ENCODE data around the gene OR8A1.

Gene OR8A1

DNA sequence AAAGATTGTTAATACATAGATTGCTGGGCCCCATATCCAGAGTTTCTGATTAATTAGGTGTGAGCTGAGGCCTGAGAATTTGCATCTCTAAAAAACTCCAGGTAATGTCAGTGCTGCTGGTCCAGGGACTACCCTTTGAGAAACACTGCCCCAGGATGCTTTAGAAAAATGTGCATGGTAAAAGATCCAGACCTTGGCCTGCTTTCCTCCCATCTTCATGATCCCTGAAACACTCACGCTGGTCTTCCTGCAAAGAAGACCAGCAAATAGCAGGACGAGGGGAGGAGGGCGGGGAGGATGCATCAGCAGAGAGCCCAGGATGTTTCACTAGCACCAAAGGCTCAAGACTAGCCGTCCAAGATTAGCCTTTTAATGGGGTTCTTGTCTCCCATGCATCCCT lies at the start of gene OR8A1:
Gene OR8A1, plus strand, starts transcription at position 301 of the 400 bp plus-strand sequence. CDS start 123 bp downstream, outside the sequence.
- WGBS (ENCODE audit: insufficient coverage, insufficient read length) = no CpG with 5 or more reads among the region's 4 CpGs
- H3K27me3 ChIP-seq (ENCODE audit: control insufficient read depth, insufficient read depth, low read length) = no peaks in the 10 kb centered on the region
- H3K4me1 ChIP-seq (ENCODE audit: control insufficient read depth, insufficient read depth, low read length) = no peaks in the 10 kb centered on the region
- no peak within 1 kb of the TSS for H3K27ac ChIP-seq (ENCODE audit: low read length)
- DNase-seq (ENCODE audit: low read depth, low spot score) = no peak
- no peak within 1 kb of the TSS for H3K4me3 ChIP-seq (ENCODE audit: low read length)
- H3K9me3 ChIP-seq (ENCODE audit: control insufficient read depth, insufficient read depth, low read length) = no peaks in the 10 kb centered on the region
- no peaks in the 10 kb centered on the region for H3K36me3 ChIP-seq (ENCODE audit: control insufficient read depth, insufficient read depth, low read length)

DNA sequence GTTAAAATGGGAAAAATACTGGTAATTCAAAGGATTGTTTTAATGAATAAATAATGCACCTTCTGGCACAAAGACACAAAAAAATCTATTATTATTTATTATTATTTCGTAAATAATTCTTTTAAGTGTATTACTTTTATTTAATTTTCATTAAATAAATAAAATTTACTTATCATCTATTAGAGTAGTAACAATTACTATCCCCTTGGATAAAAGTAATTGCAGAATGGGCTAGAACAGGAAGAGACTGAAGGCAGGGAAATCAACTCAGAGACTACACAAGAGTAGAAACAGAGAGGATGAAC lies 49.3 kb upstream of the OR8A1 start:
- WGBS (ENCODE audit: insufficient coverage, insufficient read length) = no CpG with 5 or more reads among the region's 1 CpG
- H3K9me3 ChIP-seq (ENCODE audit: control insufficient read depth, insufficient read depth, low read length) = no peaks in the 10 kb centered on the region

DNA sequence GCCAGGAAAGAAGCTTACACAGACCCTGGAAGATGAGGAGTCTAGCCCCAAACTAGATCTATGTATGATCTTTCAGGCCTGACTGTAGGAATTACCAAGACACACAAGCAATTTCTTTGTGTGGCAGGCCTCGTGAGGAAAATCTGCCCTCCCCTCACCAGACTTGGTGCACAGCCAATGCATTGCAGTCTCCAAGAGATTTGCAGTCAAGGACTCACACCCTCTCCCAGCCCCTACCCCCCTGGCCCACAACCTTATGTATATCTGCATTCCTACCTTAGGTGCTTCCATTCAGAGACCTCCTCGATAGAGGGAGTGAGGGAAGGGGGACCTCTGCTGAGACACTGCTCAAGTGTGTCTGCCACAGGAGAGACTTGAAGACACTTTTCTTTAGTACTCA lies 36.2 kb upstream of the OR8A1 start:
- WGBS (ENCODE audit: insufficient coverage, insufficient read length) = no CpG with 5 or more reads among the region's 2 CpGs
- H3K4me1 ChIP-seq (ENCODE audit: control insufficient read depth, insufficient read depth, low read length) = peaks cover 3% of the 10 kb centered on the region; the same call in 1 of the 2 replicates
- no peak overlapping the region for H3K4me3 ChIP-seq (ENCODE audit: low read length)
- DNase-seq (ENCODE audit: low read depth, low spot score) = no peak
- no peaks in the 10 kb centered on the region for H3K27me3 ChIP-seq (ENCODE audit: control insufficient read depth, insufficient read depth, low read length)
- H3K36me3 ChIP-seq (ENCODE audit: control insufficient read depth, insufficient read depth, low read length) = no peaks in the 10 kb centered on the region
- H3K27ac ChIP-seq (ENCODE audit: low read length) = no peak overlapping the region
- H3K9me3 ChIP-seq (ENCODE audit: control insufficient read depth, insufficient read depth, low read length) = no peaks in the 10 kb centered on the region

More for the DNA sequence above, 49.3 kb upstream of the OR8A1 start:
- Histone ChIP-seq H3K4me1 (ENCODE audit: control insufficient read depth, insufficient read depth, low read length) (no peaks in the 10 kb centered on the region), H3K27me3 (ENCODE audit: control insufficient read depth, insufficient read depth, low read length) (no peaks in the 10 kb centered on the region), H3K36me3 (ENCODE audit: control insufficient read depth, insufficient read depth, low read length) (no peaks in the 10 kb centered on the region), H3K27ac (ENCODE audit: low read length) (no peak overlapping the region), H3K4me3 (ENCODE audit: low read length) (no peak overlapping the region)
- no peak for DNase-seq (ENCODE audit: low read depth, low spot score)

DNA sequence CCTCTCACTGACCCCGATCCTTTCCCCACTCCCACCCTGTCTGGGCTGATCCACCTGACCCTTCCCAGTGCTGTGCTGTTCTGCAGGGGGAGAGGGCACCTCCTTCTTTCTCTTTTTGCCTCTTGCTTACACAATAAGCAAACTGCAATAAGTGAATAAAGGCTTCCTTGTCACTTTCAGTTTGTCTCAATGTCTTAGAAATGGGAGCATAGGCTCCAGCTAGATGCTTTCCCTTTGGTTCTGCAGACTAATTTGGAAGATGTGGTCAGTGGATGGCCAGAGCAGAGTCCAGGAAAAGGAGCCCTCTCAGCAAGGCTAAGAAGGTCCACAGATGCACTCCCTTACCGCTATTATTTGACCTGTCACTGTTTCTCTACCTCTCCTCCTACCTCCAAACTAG lies 35.7 kb upstream of the OR8A1 start:
- no peak overlapping the region for H3K4me3 ChIP-seq (ENCODE audit: low read length)
- no peaks in the 10 kb centered on the region for H3K36me3 ChIP-seq (ENCODE audit: control insufficient read depth, insufficient read depth, low read length)
- no peak overlapping the region for H3K27ac ChIP-seq (ENCODE audit: low read length)
- no peaks in the 10 kb centered on the region for H3K9me3 ChIP-seq (ENCODE audit: control insufficient read depth, insufficient read depth, low read length)
- H3K4me1 ChIP-seq (ENCODE audit: control insufficient read depth, insufficient read depth, low read length) = peaks cover 3% of the 10 kb centered on the region; the same call in 1 of the 2 replicates
- WGBS (ENCODE audit: insufficient coverage, insufficient read length) = no CpG with 5 or more reads among the region's 2 CpGs
- no peak for DNase-seq (ENCODE audit: low read depth, low spot score)
- H3K27me3 ChIP-seq (ENCODE audit: control insufficient read depth, insufficient read depth, low read length) = no peaks in the 10 kb centered on the region

DNA sequence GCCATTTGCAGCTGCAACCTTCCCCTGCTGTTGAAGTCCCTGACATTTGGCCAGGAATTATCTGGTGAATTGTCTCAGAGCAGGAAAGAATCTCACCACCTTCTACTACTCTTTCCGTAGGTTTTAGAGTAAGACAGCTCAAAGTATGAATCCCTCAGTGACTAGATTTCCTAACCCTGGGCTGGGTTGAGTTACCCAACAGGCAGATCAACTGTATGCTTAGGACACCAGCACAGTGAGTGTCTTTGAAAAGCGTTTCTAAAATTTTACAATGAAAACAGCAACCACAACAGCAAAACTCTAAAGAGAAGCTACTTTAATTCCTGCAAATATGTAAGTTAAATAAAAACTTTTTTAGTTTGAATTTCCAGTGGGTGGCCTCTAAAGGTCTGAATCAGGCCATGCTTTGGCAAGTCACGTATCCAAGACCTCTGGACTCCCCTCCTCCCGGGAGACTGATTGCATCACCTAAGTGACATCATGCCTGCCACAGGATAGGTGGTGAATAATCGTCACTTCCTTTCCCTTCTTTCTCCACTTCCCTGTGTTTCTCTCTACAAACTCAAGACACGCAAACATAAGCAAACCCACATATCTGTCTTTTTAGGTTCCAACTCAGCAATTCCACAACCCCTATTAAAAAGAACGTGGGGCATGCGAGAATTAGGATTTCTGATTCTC lies 34.1 kb upstream of the OR8A1 start:
- Histone ChIP-seq H3K27ac (ENCODE audit: low read length) (no peak overlapping the region), H3K4me3 (ENCODE audit: low read length) (no peak overlapping the region)
- DNase-seq (ENCODE audit: low read depth, low spot score) = no peak

DNA sequence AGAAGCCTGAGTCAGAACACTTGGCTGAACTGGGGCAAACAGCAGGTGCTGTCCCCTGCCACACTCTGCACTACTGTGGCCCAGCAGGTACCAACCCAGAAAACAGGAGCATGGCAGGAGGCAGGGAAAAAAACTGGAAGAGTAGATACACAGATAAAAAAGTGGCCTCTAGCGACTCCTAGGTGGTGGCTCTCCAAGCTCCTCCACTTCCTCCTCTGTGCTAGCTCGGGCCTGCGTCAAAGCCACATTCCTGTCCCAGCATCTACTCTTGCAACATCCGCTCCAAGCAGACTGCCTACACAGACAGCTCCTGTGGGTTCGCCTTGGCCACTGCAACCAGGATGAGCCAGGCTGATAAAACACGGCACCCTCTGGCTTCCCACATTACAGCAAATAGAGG lies 33.3 kb upstream of the OR8A1 start:
- H3K4me1 ChIP-seq (ENCODE audit: control insufficient read depth, insufficient read depth, low read length) = peaks cover 3% of the 10 kb centered on the region; the same call in 1 of the 2 replicates
- H3K9me3 ChIP-seq (ENCODE audit: control insufficient read depth, insufficient read depth, low read length) = no peaks in the 10 kb centered on the region
- DNase-seq (ENCODE audit: low read depth, low spot score) = peak; percentile 37
- no peak overlapping the region for H3K4me3 ChIP-seq (ENCODE audit: low read length)
- no CpG with 5 or more reads among the region's 6 CpGs for WGBS (ENCODE audit: insufficient coverage, insufficient read length)
- no peak overlapping the region for H3K27ac ChIP-seq (ENCODE audit: low read length)
- H3K36me3 ChIP-seq (ENCODE audit: control insufficient read depth, insufficient read depth, low read length) = no peaks in the 10 kb centered on the region
- H3K27me3 ChIP-seq (ENCODE audit: control insufficient read depth, insufficient read depth, low read length) = no peaks in the 10 kb centered on the region

More for the DNA sequence above, 34.1 kb upstream of the OR8A1 start:
- Histone ChIP-seq H3K4me1 (ENCODE audit: control insufficient read depth, insufficient read depth, low read length) (peaks cover 3% of the 10 kb centered on the region; the same call in 1 of the 2 replicates), H3K36me3 (ENCODE audit: control insufficient read depth, insufficient read depth, low read length) (no peaks in the 10 kb centered on the region), H3K27me3 (ENCODE audit: control insufficient read depth, insufficient read depth, low read length) (no peaks in the 10 kb centered on the region), H3K9me3 (ENCODE audit: control insufficient read depth, insufficient read depth, low read length) (no peaks in the 10 kb centered on the region)
- no CpG with 5 or more reads among the region's 8 CpGs for WGBS (ENCODE audit: insufficient coverage, insufficient read length)

DNA sequence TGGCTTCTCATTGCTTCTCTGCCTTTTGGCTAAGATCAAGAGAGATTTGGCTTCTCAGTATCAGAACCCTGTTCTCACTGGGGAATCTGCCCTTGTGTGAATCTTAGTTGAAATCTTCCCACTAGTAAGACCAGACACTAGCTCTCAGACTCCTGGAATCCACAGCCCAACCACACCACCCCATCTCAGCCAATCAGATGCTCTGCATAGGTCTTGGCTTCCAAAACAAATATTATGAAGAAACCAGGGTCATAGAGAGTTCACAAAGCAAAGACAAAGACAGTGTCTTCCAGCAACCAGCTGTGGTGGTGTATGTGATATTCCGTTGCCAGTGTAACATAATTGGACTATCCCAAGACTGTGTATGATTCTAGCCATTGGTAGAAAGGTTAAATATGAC lies 31.8 kb upstream of the OR8A1 start:
- Histone ChIP-seq H3K36me3 (ENCODE audit: control insufficient read depth, insufficient read depth, low read length) (no peaks in the 10 kb centered on the region), H3K4me3 (ENCODE audit: low read length) (no peak overlapping the region), H3K27me3 (ENCODE audit: control insufficient read depth, insufficient read depth, low read length) (no peaks in the 10 kb centered on the region), H3K27ac (ENCODE audit: low read length) (no peak overlapping the region), H3K9me3 (ENCODE audit: control insufficient read depth, insufficient read depth, low read length) (no peaks in the 10 kb centered on the region), H3K4me1 (ENCODE audit: control insufficient read depth, insufficient read depth, low read length) (peaks cover 3% of the 10 kb centered on the region; the same call in 1 of the 2 replicates)
- no peak for DNase-seq (ENCODE audit: low read depth, low spot score)
- no CpG with 5 or more reads among the region's 1 CpG for WGBS (ENCODE audit: insufficient coverage, insufficient read length)

DNA sequence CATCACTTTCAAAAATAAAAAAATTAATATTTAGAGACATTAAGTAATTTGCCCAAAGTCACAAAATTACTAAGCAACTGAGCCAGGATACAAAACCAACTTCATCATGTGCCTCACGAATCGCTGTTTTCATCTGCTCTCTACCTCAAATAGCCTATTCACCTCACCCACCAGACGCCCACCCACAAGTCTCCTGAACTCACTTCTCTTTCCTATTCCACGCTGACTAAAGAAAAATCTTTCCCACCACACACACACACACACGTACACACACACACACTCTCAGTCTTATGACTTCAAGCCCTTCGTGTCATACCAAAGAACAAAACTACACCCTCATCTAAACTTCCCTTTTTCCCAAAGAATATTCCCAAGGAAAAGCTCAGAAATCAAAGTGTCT lies 28.6 kb upstream of the OR8A1 start:
- H3K27ac ChIP-seq (ENCODE audit: low read length) = no peak overlapping the region
- no peak overlapping the region for H3K4me3 ChIP-seq (ENCODE audit: low read length)
- no peaks in the 10 kb centered on the region for H3K36me3 ChIP-seq (ENCODE audit: control insufficient read depth, insufficient read depth, low read length)
- no peak for DNase-seq (ENCODE audit: low read depth, low spot score)
- H3K9me3 ChIP-seq (ENCODE audit: control insufficient read depth, insufficient read depth, low read length) = no peaks in the 10 kb centered on the region
- H3K4me1 ChIP-seq (ENCODE audit: control insufficient read depth, insufficient read depth, low read length) = peaks cover 2% of the 10 kb centered on the region; the same call in 1 of the 2 replicates
- 100% methylated on average over 2 of the region's 6 CpGs for WGBS (ENCODE audit: insufficient coverage, insufficient read length)
- H3K27me3 ChIP-seq (ENCODE audit: control insufficient read depth, insufficient read depth, low read length) = no peaks in the 10 kb centered on the region

DNA sequence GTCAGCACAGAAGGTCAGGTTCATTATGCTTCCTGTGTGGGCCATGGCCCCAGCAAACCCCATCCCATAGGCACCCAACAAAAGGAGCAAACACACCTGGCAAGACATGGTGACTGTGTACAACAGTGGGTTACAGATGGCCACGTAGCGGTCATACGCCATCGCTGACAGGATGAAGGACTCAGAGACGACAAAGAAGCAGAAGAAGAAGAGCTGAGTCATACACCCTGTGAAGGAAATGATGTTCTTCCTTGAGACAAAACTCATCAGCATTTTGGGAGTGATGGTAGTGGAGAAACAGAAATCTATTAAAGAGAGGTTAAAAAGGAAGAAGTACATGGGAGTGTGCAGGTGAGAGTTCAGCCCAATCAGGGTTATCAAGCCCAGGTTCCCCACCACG lies 26.7 kb upstream of the OR8A1 start:
- no peak for DNase-seq (ENCODE audit: low read depth, low spot score)
- Histone ChIP-seq H3K9me3 (ENCODE audit: control insufficient read depth, insufficient read depth, low read length) (no peaks in the 10 kb centered on the region), H3K27me3 (ENCODE audit: control insufficient read depth, insufficient read depth, low read length) (no peaks in the 10 kb centered on the region), H3K4me3 (ENCODE audit: low read length) (no peak overlapping the region), H3K36me3 (ENCODE audit: control insufficient read depth, insufficient read depth, low read length) (no peaks in the 10 kb centered on the region), H3K4me1 (ENCODE audit: control insufficient read depth, insufficient read depth, low read length) (no peaks in the 10 kb centered on the region), H3K27ac (ENCODE audit: low read length) (no peak overlapping the region)
- no CpG with 5 or more reads among the region's 6 CpGs for WGBS (ENCODE audit: insufficient coverage, insufficient read length)

DNA sequence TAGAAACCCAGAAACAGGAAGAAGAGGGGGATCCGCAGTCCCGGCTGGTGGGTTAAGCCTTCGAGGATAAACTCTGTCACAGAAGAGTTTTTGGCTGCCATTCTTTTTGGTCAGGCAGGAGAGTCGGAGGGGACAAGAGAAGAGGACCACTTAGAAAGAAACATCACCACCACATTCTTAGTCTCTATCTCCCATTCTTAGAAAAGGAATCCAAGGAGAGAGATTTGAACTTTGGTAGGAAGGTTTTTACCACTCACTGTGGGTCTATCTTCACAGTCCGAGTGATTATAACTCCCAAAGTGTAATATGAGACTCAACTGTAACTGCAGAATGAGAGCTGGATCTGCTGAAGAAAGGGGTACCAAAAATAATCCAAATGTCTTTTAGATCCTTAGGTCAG lies 26.2 kb upstream of the OR8A1 start, which contains the start of gene OR8B12:
Gene OR8B12, minus strand, starts transcription at position 101 of the 400 bp plus-strand sequence. Its CDS starts 0 bp downstream, at position 101.
- Histone ChIP-seq H3K9me3 (ENCODE audit: control insufficient read depth, insufficient read depth, low read length) (no peaks in the 10 kb centered on the region), H3K27ac (ENCODE audit: low read length) (no peak within 1 kb of the TSS), H3K4me3 (ENCODE audit: low read length) (no peak within 1 kb of the TSS), H3K4me1 (ENCODE audit: control insufficient read depth, insufficient read depth, low read length) (no peaks in the 10 kb centered on the region), H3K36me3 (ENCODE audit: control insufficient read depth, insufficient read depth, low read length) (no peaks in the 10 kb centered on the region), H3K27me3 (ENCODE audit: control insufficient read depth, insufficient read depth, low read length) (no peaks in the 10 kb centered on the region)
- no CpG with 5 or more reads among the region's 5 CpGs for WGBS (ENCODE audit: insufficient coverage, insufficient read length)
- no peak for DNase-seq (ENCODE audit: low read depth, low spot score)

DNA sequence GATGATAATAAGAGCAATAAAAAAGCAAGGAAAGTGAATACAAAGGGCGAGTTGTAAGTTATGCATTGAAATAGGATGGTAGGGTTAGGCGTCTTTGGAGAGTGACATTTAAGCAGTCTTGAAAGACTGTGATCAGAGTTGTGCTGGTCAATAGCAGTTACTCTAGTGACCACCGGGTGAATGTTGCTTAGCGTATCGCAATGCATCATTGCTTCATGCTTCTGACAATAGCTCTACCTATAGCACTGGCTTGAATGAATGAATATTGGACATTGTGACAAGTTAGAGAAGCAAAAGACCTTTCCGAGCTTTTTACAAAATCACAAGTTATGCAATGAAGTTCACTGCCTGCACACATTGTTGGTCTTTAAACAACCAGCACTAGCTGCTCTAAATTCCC lies 18.6 kb upstream of the OR8A1 start:
- Histone ChIP-seq H3K27me3 (ENCODE audit: control insufficient read depth, insufficient read depth, low read length) (no peaks in the 10 kb centered on the region), H3K27ac (ENCODE audit: low read length) (no peak overlapping the region), H3K4me3 (ENCODE audit: low read length) (no peak overlapping the region), H3K36me3 (ENCODE audit: control insufficient read depth, insufficient read depth, low read length) (no peaks in the 10 kb centered on the region), H3K9me3 (ENCODE audit: control insufficient read depth, insufficient read depth, low read length) (no peaks in the 10 kb centered on the region), H3K4me1 (ENCODE audit: control insufficient read depth, insufficient read depth, low read length) (no peaks in the 10 kb centered on the region; the same call in 1 of the 2 replicates)
- no peak for DNase-seq (ENCODE audit: low read depth, low spot score)
- no CpG with 5 or more reads among the region's 6 CpGs for WGBS (ENCODE audit: insufficient coverage, insufficient read length)

All from iPS DF 6.9 (cell line).